Natural killer cell (primary cell): ENCODE results near the gene RELN. TPM values are rescaled to one million over a fixed set of nuclear protein-coding genes. Genes with fewer than 3 reads are reported as not detected.

Source experiments
- ATAC-seq, 3 donors: fragments of 150-1000 bp in 2 of 3; fragments of 200-7000 bp in 1 of 3; cut with Tn5 transposase; 1 replicate in 1 of 3; 2 replicates in 2 of 3; pipeline ENCODE4 v1.10.0; 2021; ENCODE audit warnings: mild to moderate bottlenecking in 2 of 3, moderate library complexity in 2 of 3
- DNase-seq, 2 donors: peaks; one replicate each; pipeline versions ENCODE4 v3.0.0 to v3.0.0-alpha.2; 2013 to 2021; ENCODE audit warnings: mixed read lengths in 1 of 2
- H3K27ac ChIP-seq: one replicate; pipeline ENCODE4 v1.5.1; 2013; ENCODE audit warnings: mild to moderate bottlenecking, low read length
- H3K27me3 ChIP-seq: one replicate; pipeline ENCODE4 v1.6.1; 2013; ENCODE audit warnings: low read length; ENCODE audit not compliant: control insufficient read depth, insufficient read depth
- H3K36me3 ChIP-seq: one replicate; pipeline ENCODE4 v1.6.1; 2013; ENCODE audit warnings: low read length; ENCODE audit not compliant: control insufficient read depth, insufficient read depth
- H3K4me1 ChIP-seq: one replicate; pipeline ENCODE4 v1.6.1; 2013; ENCODE audit warnings: low read length; ENCODE audit not compliant: control insufficient read depth, insufficient read depth
- H3K4me3 ChIP-seq: one replicate; pipeline ENCODE4 v1.5.1; 2013; ENCODE audit warnings: low read length
- H3K9me3 ChIP-seq: one replicate; pipeline ENCODE4 v1.6.1; 2013; ENCODE audit warnings: low read length; ENCODE audit not compliant: control insufficient read depth, insufficient read depth
- H3K27ac Mint-ChIP-seq, 2 donors: one replicate each; pipeline ENCODE4 v1.8.0; 2022; ENCODE audit warnings: mild to moderate bottlenecking in 2 of 2, mixed read lengths in 2 of 2, moderate library complexity in 1 of 2
- H3K27me3 Mint-ChIP-seq, 2 donors: one replicate each; pipeline ENCODE4 v1.8.0; 2022; ENCODE audit warnings: low read depth in 2 of 2, mixed read lengths in 2 of 2
- H3K36me3 Mint-ChIP-seq: one replicate; pipeline ENCODE4 v1.8.0; 2022; ENCODE audit warnings: mixed read lengths
- H3K4me1 Mint-ChIP-seq, 2 donors: one replicate each; pipeline ENCODE4 v1.8.0; 2022; ENCODE audit warnings: mixed read lengths in 2 of 2
- H3K4me3 Mint-ChIP-seq: one replicate; pipeline ENCODE4 v1.8.0; 2022; ENCODE audit warnings: mild to moderate bottlenecking, moderate library complexity, mixed read lengths
- H3K9me3 Mint-ChIP-seq, 2 donors: one replicate each; pipeline ENCODE4 v1.8.0; 2022; ENCODE audit warnings: mixed read lengths in 2 of 2
- CTCF ChIP-seq: fragments of 200-600 bp; IDR thresholded peaks from one replicate; pipeline ENCODE4 v1.8.0; 2022; ENCODE audit warnings: antibody characterized with exemption
- WGBS: methylation state at CpG from one replicate; pipeline ENCODE4 v1.1.7; 2013; ENCODE audit warnings: missing lambda C conversion rate; ENCODE audit not compliant: insufficient coverage; 5-methylcytosine and 5-hydroxymethylcytosine counted together
- intact Hi-C: fragments of 100-400 bp; cut with micrococcal nuclease; formaldehyde crosslinking; loops from one replicate; pipeline ENCODE4 v1.14.2; 2022
- total RNA-seq, 4 donors: library from RNA; stranded (reverse); fragments of 120-200 nt in 1 of 4; gene quantifications; one replicate each; pipeline versions ENCODE4 v1.2.3 to v1.2.4, GENCODE V29; 2013 to 2022

The RELN gene
- total RNA-seq, 3 donors from 2014 or later (not counting 1 experiment from before 2014, with no cell fraction given) = not detected

DNA sequence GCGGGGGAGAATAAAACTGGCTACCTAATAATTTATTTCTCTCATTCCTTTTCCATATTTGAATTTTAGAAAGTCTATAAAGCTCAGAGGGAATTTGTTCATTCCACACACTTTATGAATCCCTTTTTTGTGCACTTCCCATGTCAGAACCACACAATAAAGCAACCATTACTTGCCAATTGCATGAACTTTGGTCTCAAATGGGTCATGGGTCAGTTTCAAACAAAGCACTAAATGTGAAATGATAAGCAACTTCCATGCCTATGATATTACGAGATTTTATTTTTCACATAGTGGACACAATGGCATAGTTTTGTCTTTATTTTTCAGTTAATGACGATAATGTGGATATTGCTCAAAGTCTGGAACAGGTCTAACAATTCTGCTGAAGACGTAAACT is 18.6 kb upstream of the RELN start:
- Mint-ChIP-seq H3K4me1 (no peaks in the 10 kb centered on the region), H3K27ac (no peak overlapping the region), H3K36me3 (no peaks in the 10 kb centered on the region), H3K4me3 (no peak overlapping the region), H3K9me3 (no peaks in the 10 kb centered on the region), H3K27me3 (no peaks in the 10 kb centered on the region)
- DNase-seq (no peak), ATAC-seq (no peak)
- H3K27ac ChIP-seq = no peak overlapping the region
- H3K4me1 ChIP-seq = no peaks in the 10 kb centered on the region
- intact Hi-C loops = no loop called here
- no peak for TF ChIP-seq CTCF
- H3K27me3 ChIP-seq = no peaks in the 10 kb centered on the region
- H3K9me3 ChIP-seq = no peaks in the 10 kb centered on the region
- WGBS = 79% methylated on average over 2 of the region's 4 CpGs
- H3K4me3 ChIP-seq = no peak overlapping the region
- H3K36me3 ChIP-seq = no peaks in the 10 kb centered on the region

- 100% methylated on average over 2 of the region's 3 CpGs for WGBS
- Mint-ChIP-seq H3K9me3 (no peaks in the 10 kb centered on the region), H3K27ac (no peak overlapping the region), H3K36me3 (no peaks in the 10 kb centered on the region), H3K4me3 (no peak overlapping the region), H3K27me3 (no peaks in the 10 kb centered on the region), H3K4me1 (no peaks in the 10 kb centered on the region)
- H3K27me3 ChIP-seq = no peaks in the 10 kb centered on the region
- no peak for TF ChIP-seq CTCF
- no peaks in the 10 kb centered on the region for H3K4me1 ChIP-seq
- no peak overlapping the region for H3K4me3 ChIP-seq
- no peaks in the 10 kb centered on the region for H3K9me3 ChIP-seq
- H3K36me3 ChIP-seq = no peaks in the 10 kb centered on the region
- DNase-seq = no peak
- intact Hi-C loops = no loop called here
- no peak overlapping the region for H3K27ac ChIP-seq
- ATAC-seq = no peak
Observed at GRCh38 chr7:104007614-104008013, 18.2 kb upstream of the RELN start.

GRCh38 chr7:104005197-104005596 is 15.7 kb upstream of the RELN start:
- no peaks in the 10 kb centered on the region for H3K4me1 Mint-ChIP-seq
- H3K36me3 ChIP-seq = no peaks in the 10 kb centered on the region
- H3K27me3 Mint-ChIP-seq = no peaks in the 10 kb centered on the region
- TF ChIP-seq CTCF = no peak
- 83% methylated on average over 4 of the region's 4 CpGs for WGBS
- no peaks in the 10 kb centered on the region for H3K27me3 ChIP-seq
- no peaks in the 10 kb centered on the region for H3K9me3 ChIP-seq
- H3K4me3 ChIP-seq = no peak overlapping the region
- H3K27ac ChIP-seq = no peak overlapping the region
- intact Hi-C loops = no loop called here
- H3K27ac Mint-ChIP-seq = no peak overlapping the region
- H3K9me3 Mint-ChIP-seq = no peaks in the 10 kb centered on the region
- no peaks in the 10 kb centered on the region for H3K36me3 Mint-ChIP-seq
- no peaks in the 10 kb centered on the region for H3K4me1 ChIP-seq
- no peak for DNase-seq
- H3K4me3 Mint-ChIP-seq = no peak overlapping the region
- no peak for ATAC-seq

DNA sequence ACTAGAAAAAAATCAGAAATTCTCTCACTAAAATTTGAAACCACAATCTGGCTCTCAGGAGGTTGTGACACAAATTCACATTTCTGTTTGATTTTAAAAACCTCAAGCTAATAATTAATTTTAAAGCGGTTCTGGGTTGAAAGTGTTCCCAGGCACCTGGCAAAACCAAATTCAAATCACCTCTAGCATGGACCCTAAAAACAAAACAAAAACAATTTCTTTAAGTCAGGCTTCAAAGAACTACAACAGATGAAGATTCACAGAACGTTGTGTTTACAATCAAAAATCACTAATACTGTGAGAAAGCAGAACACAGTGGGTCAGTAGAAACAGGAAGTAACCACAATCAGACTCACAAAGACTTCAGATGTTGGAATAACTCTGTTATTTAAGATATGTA is 7.2 kb upstream of the RELN start:
- Mint-ChIP-seq H3K9me3 (no peaks in the 10 kb centered on the region), H3K4me1 (no peaks in the 10 kb centered on the region), H3K27ac (no peak overlapping the region), H3K36me3 (no peaks in the 10 kb centered on the region), H3K27me3 (peaks cover 0 to 3% of the 10 kb centered on the region in 2 donors), H3K4me3 (no peak overlapping the region)
- Histone ChIP-seq H3K36me3 (no peaks in the 10 kb centered on the region), H3K4me3 (no peak overlapping the region), H3K4me1 (no peaks in the 10 kb centered on the region), H3K27me3 (no peaks in the 10 kb centered on the region), H3K27ac (no peak overlapping the region), H3K9me3 (no peaks in the 10 kb centered on the region)
- WGBS = 53% methylated on average over 2 of the region's 2 CpGs
- no peak for DNase-seq
- ATAC-seq = no peak
- no peak for TF ChIP-seq CTCF
- intact Hi-C loops = no loop called here
